GM10266 (cell line): Measurements from ENCODE around the gene NGEF.

Experiments used
- DNase-seq: peaks from one replicate; pipeline ENCODE4 v3.0.0; 2012; ENCODE audit errors: extremely low spot score
- CTCF ChIP-seq: IDR thresholded peaks from 2 replicates; pipeline ENCODE4 v1.5.1; 2012; ENCODE audit warnings: mild to moderate bottlenecking, low read depth; ENCODE audit not compliant: control insufficient read depth, insufficient read depth; ENCODE audit errors: missing control alignments

Gene NGEF

GRCh38 chr2:233002829-233003657, 10.0 kb downstream of the NGEF start:
- DNase-seq: no peak
- TF ChIP-seq CTCF: no peak

GRCh38 chr2:233000886-233001750, 11.9 kb downstream of the NGEF start:
- no peak for DNase-seq
- no peak for TF ChIP-seq CTCF

GRCh38 chr2:232999354-232999753, 13.7 kb downstream of the NGEF start:
- DNase-seq: no peak
- TF ChIP-seq CTCF: no peak

GRCh38 chr2:232998666-232998985, 14.4 kb downstream of the NGEF start:
- no peak for TF ChIP-seq CTCF
- no peak for DNase-seq

GRCh38 chr2:232997749-232998665, 15.0 kb downstream of the NGEF start:
- no peak for TF ChIP-seq CTCF
- DNase-seq: no peak

- no peak for TF ChIP-seq CTCF
- DNase-seq: no peak
Measured at GRCh38 chr2:232994446-232994845, 18.6 kb downstream of the NGEF start.
